SH-SY5Y (cell line): Measurements from ENCODE around the gene MTREX.

ENCODE experiments used
- GATA2 ChIP-seq: IDR thresholded peaks from 2 replicates; pipeline ENCODE4 v1.6.1; 2011; ENCODE audit warnings: mild to moderate bottlenecking, low read depth, low read length
- GATA3 ChIP-seq: IDR thresholded peaks from 2 replicates; pipeline ENCODE4 v1.6.1; 2011; ENCODE audit warnings: low read depth, mild to moderate bottlenecking, low read length, moderate library complexity

GRCh38 chr5:55386356-55386755, 78.6 kb downstream of the MTREX start:
- no peak for TF ChIP-seq GATA2
- no peak for TF ChIP-seq GATA3
